HCT116 (cell line): Measurements from ENCODE around the gene TMOD1.

Source experiments
- CEBPB ChIP-seq: IDR thresholded peaks from 2 replicates; pipeline ENCODE4 v1.6.1; 2012; ENCODE audit warnings: low read depth
- CTCF ChIP-seq, 3 experiments: fragments of 200-600 bp in 1 of 3; sonication (generic) in 1 of 3; IDR thresholded peaks in 2 of 3; conservative IDR thresholded peaks in 1 of 3; 2 replicates each; pipeline ENCODE4 v1.5.1; 2012 to 2017; ENCODE audit warnings: low read depth in 2 of 3, low read length in 2 of 3, antibody characterized with exemption in 1 of 3, borderline replicate concordance in 1 of 3, control low read depth in 1 of 3, mild to moderate bottlenecking in 1 of 3, mixed read lengths in 1 of 3, mixed run types in 1 of 3, moderate library complexity in 1 of 3; ENCODE audit not compliant: insufficient read depth in 1 of 3
- EGR1 ChIP-seq: IDR thresholded peaks from 2 replicates; pipeline ENCODE4 v1.6.1; 2012; ENCODE audit warnings: low read depth
- EZH2 ChIP-seq: fragments of 200-600 bp; sonication (generic); IDR thresholded peaks from 2 replicates; pipeline ENCODE4 v1.6.1; 2017; ENCODE audit warnings: antibody characterized with exemption, mixed run types
- POLR2A ChIP-seq: IDR thresholded peaks from 2 replicates; pipeline ENCODE4 v1.7.0; 2011; ENCODE audit warnings: borderline replicate concordance; ENCODE audit not compliant: insufficient read depth, insufficient read length; ENCODE audit errors: extremely low read depth
- POLR2AphosphoS5 ChIP-seq: IDR thresholded peaks from 2 replicates; pipeline ENCODE4 v1.6.1; 2011; ENCODE audit warnings: mild to moderate bottlenecking, low read depth, low read length, moderate library complexity
- RAD21 ChIP-seq: IDR thresholded peaks from 2 replicates; pipeline ENCODE4 v1.6.1; 2012; ENCODE audit warnings: low read depth, mild to moderate bottlenecking
- REST ChIP-seq: IDR thresholded peaks from 2 replicates; pipeline ENCODE4 v1.6.1; 2012; ENCODE audit warnings: low read depth
- SIN3A ChIP-seq: IDR thresholded peaks from 2 replicates; pipeline ENCODE4 v1.6.1; 2012; ENCODE audit warnings: low read depth
- SP1 ChIP-seq: IDR thresholded peaks from 2 replicates; pipeline ENCODE4 v1.6.1; 2012; ENCODE audit warnings: low read depth
- SRF ChIP-seq: IDR thresholded peaks from 2 replicates; pipeline ENCODE4 v1.6.1; 2012; ENCODE audit warnings: low read depth
- YY1 ChIP-seq: IDR thresholded peaks from 2 replicates; pipeline ENCODE4 v1.6.1; 2011; ENCODE audit warnings: low read length, low read depth, moderate library complexity, mild to moderate bottlenecking; ENCODE audit not compliant: insufficient replicate concordance; ENCODE audit errors: extremely low read depth
- ZBTB33 ChIP-seq: IDR thresholded peaks from 2 replicates; pipeline ENCODE4 v1.6.1; 2011; ENCODE audit warnings: mild to moderate bottlenecking, low read length, moderate library complexity; ENCODE audit not compliant: insufficient replicate concordance; ENCODE audit errors: extremely low read depth
- ZNF274 ChIP-seq: fragments of 200-500 bp; sonication (Bioruptor generic); IDR thresholded peaks from 2 replicates; pipeline ENCODE4 v1.6.1; 2014; ENCODE audit warnings: mild to moderate bottlenecking, low read depth, low read length, inconsistent platforms

GRCh38 chr9:97596906-97597305 lies 95.4 kb downstream of the TMOD1 start:
- TF ChIP-seq SP1 (no peak), EZH2 (no peak), ZBTB33 (no peak), EGR1 (no peak), REST (no peak), CEBPB (no peak), POLR2A (no peak), RAD21 (no peak), CTCF (IDR thresholded peaks at IDR 0.05 in 2 of 3, conservative IDR thresholded peaks at IDR 0.05 in 1 of 3; ENCODE audit: borderline replicate concordance in 1 of 3, insufficient read depth in 1 of 3, low read depth in 2 of 3, low read length in 2 of 3) (no peak), POLR2AphosphoS5 (no peak), SRF (no peak), ZNF274 (no peak), YY1 (no peak), SIN3A (no peak)
